Effector memory CD8-positive, alpha-beta T cell (primary cell): ENCODE data around the gene MIA2.

Experiments used
- ATAC-seq: fragments of 150-1000 bp; cut with Tn5 transposase; replicated peaks from 2 replicates; pipeline ENCODE4 v1.10.0; 2021; ENCODE audit warnings: mild to moderate bottlenecking, moderate library complexity
- DNase-seq, 3 experiments: peaks; one replicate each; pipeline ENCODE4 v3.0.0; 2021
- H3K27ac Mint-ChIP-seq, 2 donors: one replicate each; pipeline ENCODE4 v1.8.0; 2022; ENCODE audit warnings: mild to moderate bottlenecking in 2 of 2, mixed read lengths in 2 of 2, moderate library complexity in 2 of 2
- H3K27me3 Mint-ChIP-seq, 2 donors: one replicate each; pipeline ENCODE4 v1.8.0; 2022; ENCODE audit warnings: mixed read lengths in 2 of 2
- H3K36me3 Mint-ChIP-seq: one replicate; pipeline ENCODE4 v1.8.0; 2022; ENCODE audit warnings: mild to moderate bottlenecking, moderate library complexity, mixed read lengths; ENCODE audit not compliant: insufficient read depth
- H3K4me1 Mint-ChIP-seq, 2 donors: one replicate each; pipeline ENCODE4 v1.8.0; 2022; ENCODE audit warnings: low read depth in 2 of 2, mixed read lengths in 2 of 2
- H3K4me3 Mint-ChIP-seq, 2 donors: one replicate each; pipeline ENCODE4 v1.8.0; 2022; ENCODE audit warnings: mild to moderate bottlenecking in 2 of 2, mixed read lengths in 2 of 2, moderate library complexity in 2 of 2
- H3K9me3 Mint-ChIP-seq, 2 donors: one replicate each; pipeline ENCODE4 v1.8.0; 2022; ENCODE audit warnings: mixed read lengths in 2 of 2

Gene MIA2

GRCh38 chr14:39370415-39370814, 136.7 kb downstream of the MIA2 start:
- no peak for DNase-seq
- Mint-ChIP-seq H3K36me3 (peaks cover 11% of the 10 kb centered on the region), H3K4me3 (no peak overlapping the region), H3K9me3 (peaks cover 0 to 5% of the 10 kb centered on the region in 2 donors), H3K4me1 (peaks cover 3 to 14% of the 10 kb centered on the region in 2 donors), H3K27me3 (no peaks in the 10 kb centered on the region), H3K27ac (no peak overlapping the region)
- no peak for ATAC-seq

DNA sequence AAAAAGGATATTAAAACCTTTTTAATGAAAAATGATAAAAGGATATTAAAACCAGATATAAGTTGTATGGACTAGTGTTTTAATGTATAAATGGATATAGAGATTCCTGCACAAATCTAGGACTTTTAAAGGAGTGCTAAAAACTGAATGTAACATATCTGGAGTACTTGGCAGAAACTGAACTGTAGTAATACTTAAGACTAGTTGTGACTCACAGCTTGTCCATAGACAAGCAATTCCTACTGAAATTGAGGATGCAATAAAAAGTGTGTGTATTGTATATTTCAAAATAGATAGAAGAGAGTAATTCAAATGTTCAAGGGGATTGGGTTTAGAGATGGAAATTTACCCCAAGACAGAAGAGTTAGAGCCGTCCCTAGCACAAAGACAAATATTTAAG, 138.9 kb downstream of the MIA2 start:
- Mint-ChIP-seq H3K27me3 (no peaks in the 10 kb centered on the region), H3K9me3 (no peaks in the 10 kb centered on the region), H3K4me1 (peaks cover 0 to 5% of the 10 kb centered on the region in 2 donors), H3K36me3 (peaks cover 11% of the 10 kb centered on the region), H3K4me3 (no peak overlapping the region), H3K27ac (no peak overlapping the region)
- no peak for ATAC-seq
- DNase-seq: no peak

DNA sequence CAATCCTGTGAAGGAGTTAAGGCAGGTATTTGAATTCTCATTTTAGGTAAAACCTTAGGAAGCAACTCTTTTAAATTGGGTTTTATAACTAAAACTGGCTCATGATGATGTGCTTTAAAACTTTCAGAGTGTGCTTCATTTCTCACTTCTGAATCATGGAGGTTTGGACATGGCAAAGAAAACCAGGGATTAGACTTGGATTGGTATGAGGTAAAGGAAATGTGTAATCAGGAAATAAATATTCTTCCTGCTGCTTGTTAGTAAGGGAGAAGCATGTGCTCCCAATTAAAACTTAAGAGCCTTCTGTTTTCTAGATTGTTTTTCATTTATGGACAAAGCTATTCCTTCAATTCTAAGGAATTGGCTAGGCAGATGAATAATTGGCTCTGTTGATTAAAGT, 141.1 kb downstream of the MIA2 start:
- no peaks in the 10 kb centered on the region for H3K9me3 Mint-ChIP-seq
- H3K36me3 Mint-ChIP-seq: peaks cover 7% of the 10 kb centered on the region
- no peak overlapping the region for H3K27ac Mint-ChIP-seq
- no peak overlapping the region for H3K4me3 Mint-ChIP-seq
- DNase-seq (no peak), ATAC-seq (no peak)
- no peaks in the 10 kb centered on the region for H3K4me1 Mint-ChIP-seq
- no peaks in the 10 kb centered on the region for H3K27me3 Mint-ChIP-seq

- no peaks in the 10 kb centered on the region for H3K9me3 Mint-ChIP-seq
These were observed 143.1 kb downstream of the MIA2 start for GRCh38 chr14:39376667-39377403.

DNA sequence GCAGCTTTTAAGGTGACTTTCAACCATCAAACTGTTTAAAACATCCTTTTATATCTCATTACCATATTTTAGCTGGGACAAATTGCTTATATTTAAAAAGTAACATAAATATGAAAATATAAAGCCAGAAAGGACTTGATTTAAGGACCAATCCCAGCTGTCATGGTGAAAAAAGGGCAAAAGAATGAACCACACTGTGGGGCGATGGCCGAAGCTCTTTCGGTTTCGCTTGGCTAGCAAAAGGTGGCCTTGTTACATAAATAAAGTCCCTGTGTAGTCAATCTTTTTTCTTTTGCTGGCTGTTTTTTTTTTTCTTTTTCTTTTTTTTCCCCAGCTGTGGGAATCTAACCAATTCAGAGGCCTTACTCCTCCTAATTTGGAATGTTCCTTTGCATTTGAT, 147.7 kb downstream of the MIA2 start:
- ATAC-seq: no peak
- Mint-ChIP-seq H3K27ac (peak overlapping the region in 1 of 2 donors; percentile 5), H3K4me3 (no peak overlapping the region), H3K9me3 (no peaks in the 10 kb centered on the region), H3K27me3 (no peaks in the 10 kb centered on the region), H3K36me3 (no peaks in the 10 kb centered on the region), H3K4me1 (peaks cover 13 to 24% of the 10 kb centered on the region in 2 donors)
- no peak for DNase-seq

More at GRCh38 chr14:39376667-39377403, 143.1 kb downstream of the MIA2 start:
- ATAC-seq (no peak), DNase-seq (no peak)
- Mint-ChIP-seq H3K4me3 (no peak overlapping the region), H3K27ac (peak overlapping the region in 1 of 2 donors; percentile 27), H3K27me3 (no peaks in the 10 kb centered on the region), H3K4me1 (peaks cover 0 to 2% of the 10 kb centered on the region in 2 donors), H3K36me3 (no peaks in the 10 kb centered on the region)

DNA sequence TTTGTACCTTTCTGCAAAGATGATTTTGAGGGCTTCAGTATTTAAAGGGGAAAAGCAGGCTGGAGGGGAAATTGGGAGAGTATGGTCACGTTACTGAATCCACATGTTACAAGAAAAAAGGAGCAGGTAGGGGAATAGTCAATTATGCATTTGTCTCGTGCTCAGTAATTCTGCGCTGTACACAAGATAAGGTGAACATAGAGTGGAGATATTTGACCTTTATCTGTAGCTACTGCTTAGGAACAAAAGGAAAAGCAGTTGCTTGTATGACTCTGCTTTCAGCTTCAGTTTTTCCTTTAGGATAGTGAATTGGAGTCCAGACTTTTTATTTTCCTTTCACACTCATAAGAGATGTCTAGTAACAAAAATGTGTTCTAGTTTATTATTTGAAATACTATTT, 148.7 kb downstream of the MIA2 start:
- no peaks in the 10 kb centered on the region for H3K27me3 Mint-ChIP-seq
- H3K4me1 Mint-ChIP-seq: peaks cover 13 to 24% of the 10 kb centered on the region in 2 donors
- no peak for ATAC-seq
- H3K9me3 Mint-ChIP-seq: no peaks in the 10 kb centered on the region
- DNase-seq: no peak
- peak overlapping the region; percentile 15 to 75 for H3K27ac Mint-ChIP-seq
- H3K36me3 Mint-ChIP-seq: no peaks in the 10 kb centered on the region
- no peak overlapping the region for H3K4me3 Mint-ChIP-seq

- Mint-ChIP-seq H3K27me3 (no peaks in the 10 kb centered on the region), H3K9me3 (no peaks in the 10 kb centered on the region), H3K27ac (peak overlapping the region; percentile 57 to 72), H3K4me3 (peak overlapping the region in 1 of 2 donors; percentile 52), H3K36me3 (no peaks in the 10 kb centered on the region), H3K4me1 (peaks cover 13 to 24% of the 10 kb centered on the region in 2 donors)
- ATAC-seq (peak; percentile 85), DNase-seq (no peak)
These were observed 149.4 kb downstream of the MIA2 start for GRCh38 chr14:39383026-39383660.

- Mint-ChIP-seq H3K9me3 (no peaks in the 10 kb centered on the region), H3K27ac (peak overlapping the region; percentile 57 to 72)
- no peak for ATAC-seq
These were observed 150.0 kb downstream of the MIA2 start for GRCh38 chr14:39383741-39384140.

GRCh38 chr14:39384177-39384576, 150.5 kb downstream of the MIA2 start:
- Mint-ChIP-seq H3K9me3 (no peaks in the 10 kb centered on the region), H3K36me3 (no peaks in the 10 kb centered on the region), H3K27ac (peak overlapping the region in 1 of 2 donors; percentile 72), H3K4me3 (no peak overlapping the region), H3K4me1 (peaks cover 13 to 24% of the 10 kb centered on the region in 2 donors), H3K27me3 (no peaks in the 10 kb centered on the region)
- DNase-seq (no peak), ATAC-seq (no peak)

More at GRCh38 chr14:39383741-39384140, 150.0 kb downstream of the MIA2 start:
- Mint-ChIP-seq H3K4me3 (no peak overlapping the region), H3K27me3 (no peaks in the 10 kb centered on the region), H3K4me1 (peaks cover 13 to 24% of the 10 kb centered on the region in 2 donors), H3K36me3 (no peaks in the 10 kb centered on the region)
- no peak for DNase-seq

DNA sequence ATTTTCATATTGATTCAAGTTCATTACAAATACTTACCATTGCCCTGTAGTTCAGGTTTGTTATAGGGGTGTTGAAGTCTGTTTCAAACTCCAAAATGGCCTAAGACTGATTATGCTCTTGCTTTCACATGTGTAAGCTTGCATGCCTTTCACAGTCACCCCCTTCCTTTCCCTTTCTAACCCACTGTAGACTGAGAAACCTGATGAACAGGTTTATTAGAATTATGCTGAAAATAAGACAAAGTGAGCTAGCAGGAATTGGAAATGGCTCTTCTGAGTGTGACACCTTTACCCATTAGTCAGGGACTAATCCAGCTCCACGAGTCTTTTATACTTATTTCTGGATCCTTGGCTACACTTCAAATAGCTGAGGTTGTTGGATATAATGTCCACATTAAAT, 159.6 kb downstream of the MIA2 start:
- Mint-ChIP-seq H3K9me3 (no peaks in the 10 kb centered on the region), H3K4me3 (no peak overlapping the region), H3K27ac (peak overlapping the region in 1 of 2 donors; percentile 30), H3K4me1 (peaks cover 0 to 3% of the 10 kb centered on the region in 2 donors), H3K36me3 (peaks cover 36% of the 10 kb centered on the region), H3K27me3 (no peaks in the 10 kb centered on the region)
- DNase-seq: no peak
- ATAC-seq: no peak

DNA sequence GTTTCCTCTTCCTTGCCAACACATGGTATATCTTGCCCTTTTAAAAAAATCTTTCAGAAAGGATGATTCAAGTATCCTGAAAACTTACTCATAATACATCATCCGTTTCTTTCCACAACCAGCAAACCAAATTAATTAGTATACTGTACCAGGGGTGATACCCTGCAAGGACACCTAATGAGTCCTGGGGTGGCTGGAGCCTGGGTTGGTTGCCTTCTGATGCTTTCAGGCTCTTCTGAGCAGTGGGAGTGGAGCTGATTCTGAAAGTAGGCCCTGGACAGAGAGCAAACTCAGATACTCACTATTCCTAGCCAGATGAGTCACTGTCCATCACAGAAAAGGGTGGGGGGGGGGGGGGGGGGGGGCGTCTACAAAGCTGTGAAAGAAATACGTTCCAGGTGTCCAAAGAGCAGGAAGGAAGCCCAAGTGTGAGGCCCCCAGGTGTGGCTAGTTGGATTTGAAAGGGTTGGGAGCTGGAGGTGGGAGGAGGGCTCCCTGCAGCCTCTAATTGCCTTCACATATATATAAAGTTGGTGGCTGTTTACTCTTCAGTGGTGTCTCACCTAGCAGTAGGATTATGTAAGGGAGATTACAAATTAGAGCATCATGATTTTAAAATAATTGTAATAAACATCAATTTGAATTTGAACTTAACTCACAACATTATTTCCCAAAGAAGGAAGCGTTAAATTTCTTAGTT, 162.0 kb downstream of the MIA2 start:
- Mint-ChIP-seq H3K27ac (peak overlapping the region; percentile 47 to 78), H3K36me3 (peaks cover 58% of the 10 kb centered on the region)
- DNase-seq: no peak

GRCh38 chr14:39396448-39396847, 162.7 kb downstream of the MIA2 start:
- DNase-seq: no peak
- Mint-ChIP-seq H3K4me1 (peaks cover 0 to 3% of the 10 kb centered on the region in 2 donors), H3K27ac (peak overlapping the region in 1 of 2 donors; percentile 13), H3K4me3 (no peak overlapping the region), H3K9me3 (no peaks in the 10 kb centered on the region), H3K36me3 (peaks cover 61% of the 10 kb centered on the region), H3K27me3 (no peaks in the 10 kb centered on the region)
- ATAC-seq: no peak

More for the DNA sequence above, 162.0 kb downstream of the MIA2 start:
- no peaks in the 10 kb centered on the region for H3K27me3 Mint-ChIP-seq
- H3K9me3 Mint-ChIP-seq: no peaks in the 10 kb centered on the region
- peaks cover 0 to 3% of the 10 kb centered on the region in 2 donors for H3K4me1 Mint-ChIP-seq
- peak; percentile 19 for ATAC-seq
- H3K4me3 Mint-ChIP-seq: no peak overlapping the region

DNA sequence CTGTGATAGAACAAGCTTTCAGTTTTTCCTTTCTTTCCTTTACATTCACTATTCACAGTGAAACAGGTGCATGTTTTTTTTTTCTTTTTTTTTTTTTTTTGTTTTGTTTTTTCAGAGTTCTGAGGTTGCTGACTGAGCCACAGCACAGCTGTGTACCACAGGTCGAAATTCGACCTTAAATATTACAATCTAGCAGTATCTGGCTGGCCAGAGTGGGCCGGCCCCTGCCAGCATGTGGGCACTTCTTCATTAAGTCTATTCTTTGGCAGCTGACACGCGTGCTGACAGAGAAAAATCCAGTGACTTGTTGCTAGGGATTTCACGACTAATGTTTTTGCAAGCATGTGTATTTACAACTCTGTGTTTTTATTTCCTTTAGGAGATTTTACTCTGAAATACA, 164.7 kb downstream of the MIA2 start:
- peaks cover 63% of the 10 kb centered on the region for H3K36me3 Mint-ChIP-seq
- no peaks in the 10 kb centered on the region for H3K27me3 Mint-ChIP-seq
- no peak overlapping the region for H3K4me3 Mint-ChIP-seq
- H3K4me1 Mint-ChIP-seq: peaks cover 2 to 3% of the 10 kb centered on the region in 2 donors
- H3K9me3 Mint-ChIP-seq: no peaks in the 10 kb centered on the region
- DNase-seq (no peak), ATAC-seq (no peak)
- H3K27ac Mint-ChIP-seq: no peak overlapping the region
